Measurements from ENCODE around the gene SETD4.

GRCh38 chr21:36034211-36034913 is 26.0 kb downstream of the SETD4 start:
- TF ChIP-seq, protein P1, sequence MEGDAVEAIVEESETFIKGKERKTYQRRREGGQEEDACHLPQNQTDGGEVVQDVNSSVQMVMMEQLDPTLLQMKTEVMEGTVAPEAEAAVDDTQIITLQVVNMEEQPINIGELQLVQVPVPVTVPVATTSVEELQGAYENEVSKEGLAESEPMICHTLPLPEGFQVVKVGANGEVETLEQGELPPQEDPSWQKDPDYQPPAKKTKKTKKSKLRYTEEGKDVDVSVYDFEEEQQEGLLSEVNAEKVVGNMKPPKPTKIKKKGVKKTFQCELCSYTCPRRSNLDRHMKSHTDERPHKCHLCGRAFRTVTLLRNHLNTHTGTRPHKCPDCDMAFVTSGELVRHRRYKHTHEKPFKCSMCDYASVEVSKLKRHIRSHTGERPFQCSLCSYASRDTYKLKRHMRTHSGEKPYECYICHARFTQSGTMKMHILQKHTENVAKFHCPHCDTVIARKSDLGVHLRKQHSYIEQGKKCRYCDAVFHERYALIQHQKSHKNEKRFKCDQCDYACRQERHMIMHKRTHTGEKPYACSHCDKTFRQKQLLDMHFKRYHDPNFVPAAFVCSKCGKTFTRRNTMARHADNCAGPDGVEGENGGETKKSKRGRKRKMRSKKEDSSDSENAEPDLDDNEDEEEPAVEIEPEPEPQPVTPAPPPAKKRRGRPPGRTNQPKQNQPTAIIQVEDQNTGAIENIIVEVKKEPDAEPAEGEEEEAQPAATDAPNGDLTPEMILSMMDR (IDR thresholded peaks at IDR 0.05; ENCODE audit: low read depth, low read length, poor library complexity, severe bottlenecking): no peak
- TF ChIP-seq EZH2phosphoT487 (IDR thresholded peaks at IDR 0.05; ENCODE audit: borderline replicate concordance, low read length): no peak
